Measurements from ENCODE around the gene KRT77.
"Not testable (repeated sequence)": the region's sequence is repeated elsewhere in the genome, so short reads cannot be mapped to it uniquely, and the experiment has no call there.

KRT77 gene

GRCh38 chr12:52703424-52703823 lies at the start of gene KRT77:
KRT77 (minus strand) TSS chr12:52703524; CDS start chr12:52703434, 90 bp downstream.
- no peak for DNase-seq

GRCh38 chr12:52752516-52752915 lies 49.2 kb upstream of the KRT77 start:
- no peak for DNase-seq

DNA sequence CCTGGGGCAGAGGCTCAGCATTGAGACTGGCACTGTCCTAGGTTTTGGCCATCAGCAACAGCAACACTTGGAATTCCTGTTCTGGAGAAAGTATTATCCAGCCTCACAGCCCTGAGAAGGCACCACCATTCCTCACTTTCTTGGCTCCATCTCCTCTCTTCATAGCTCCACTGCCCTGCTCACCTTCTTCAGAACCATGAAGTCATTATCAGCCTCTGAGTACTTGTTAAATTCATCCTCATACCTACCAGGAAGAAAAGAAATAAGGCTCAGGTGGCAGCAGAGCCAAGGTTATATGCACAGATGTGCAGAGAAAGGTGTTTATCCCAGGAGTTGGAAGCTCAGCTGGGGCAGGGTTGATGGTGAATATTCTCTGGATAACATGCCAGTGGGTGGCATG lies 48.5 kb upstream of the KRT77 start:
- no peak for DNase-seq

- not testable (repeated sequence) for DNase-seq
These were observed 47.2 kb upstream of the KRT77 start for GRCh38 chr12:52750532-52750931.

- no peak for DNase-seq
These were observed 46.5 kb upstream of the KRT77 start for GRCh38 chr12:52749827-52750226.

DNA sequence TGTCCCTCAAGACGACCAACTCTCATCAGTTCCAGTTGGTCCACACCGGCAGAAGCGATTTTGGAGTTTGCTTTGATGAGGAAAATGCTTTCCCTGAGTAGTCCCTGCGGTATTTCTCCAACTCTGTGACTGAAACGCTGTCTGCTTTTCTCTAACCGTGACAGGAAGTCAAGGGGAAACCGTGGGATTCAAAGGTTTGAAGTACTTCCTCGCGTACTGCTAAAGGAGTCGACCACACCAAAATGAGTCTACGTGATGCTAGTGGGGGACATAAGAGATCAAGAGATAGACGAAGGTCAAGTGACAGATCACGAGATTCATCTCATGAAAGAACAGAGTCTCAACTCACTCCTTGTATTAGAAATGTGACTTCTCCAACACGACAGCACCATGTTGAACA lies 45.3 kb upstream of the KRT77 start:
- DNase-seq = no peak

GRCh38 chr12:52745554-52745953 lies 42.2 kb upstream of the KRT77 start:
- no peak for DNase-seq

DNA sequence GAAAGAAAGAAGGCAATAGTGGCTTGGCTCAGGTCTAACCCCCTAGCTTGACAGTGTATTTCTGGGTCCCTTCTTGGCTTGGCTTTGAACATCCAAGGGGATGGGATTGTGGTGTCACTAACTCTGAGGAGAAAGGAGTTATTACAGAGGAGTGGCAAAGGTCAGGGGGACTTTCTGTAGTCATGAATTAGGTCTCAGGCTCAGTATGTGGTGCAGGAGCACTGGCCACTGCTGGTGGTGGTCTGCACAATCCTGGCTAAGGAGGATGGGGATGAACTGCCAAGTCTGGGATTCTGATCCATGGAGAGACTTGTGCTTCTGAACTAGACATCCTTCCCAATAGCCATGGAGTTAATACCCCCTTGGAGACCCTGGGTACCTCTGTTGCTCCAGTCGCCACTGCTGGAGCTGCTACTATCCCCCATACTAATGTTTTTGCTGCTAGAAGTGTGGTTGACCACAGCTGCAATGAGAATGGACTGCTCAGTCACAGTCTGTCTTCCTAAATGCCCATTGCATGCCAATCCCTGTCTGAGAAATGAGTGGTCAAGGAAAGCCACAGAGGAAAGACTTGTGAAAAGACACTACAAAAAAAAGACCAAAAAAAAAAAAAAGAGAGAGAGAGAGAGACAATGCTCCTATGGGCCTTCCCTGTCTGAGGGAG lies 41.3 kb upstream of the KRT77 start:
- no peak for DNase-seq

- DNase-seq = no peak
These were observed 39.6 kb upstream of the KRT77 start for GRCh38 chr12:52742822-52743457.

DNA sequence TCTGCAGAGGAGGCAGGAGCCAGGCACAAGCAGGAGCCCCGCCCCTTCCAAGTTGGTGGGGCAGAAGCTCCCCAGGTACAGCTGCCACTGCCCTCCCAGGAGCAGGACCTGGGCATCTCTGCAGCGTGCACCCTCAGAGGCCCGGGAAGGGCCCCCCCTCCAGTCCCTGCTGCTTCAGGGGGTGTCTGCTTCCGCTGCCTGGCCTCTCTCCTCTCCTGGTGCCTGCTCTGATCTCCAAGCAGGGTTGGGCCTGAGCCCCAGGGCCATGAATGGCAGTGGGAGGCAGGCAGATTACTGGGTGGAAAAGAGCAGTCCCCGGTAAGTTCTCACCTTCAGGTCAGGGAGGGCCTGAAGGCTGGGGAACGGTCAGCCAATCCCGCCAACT lies 38.9 kb upstream of the KRT77 start:
- no peak for DNase-seq

- no peak for DNase-seq
These were observed 38.3 kb upstream of the KRT77 start for GRCh38 chr12:52741375-52742195.

DNA sequence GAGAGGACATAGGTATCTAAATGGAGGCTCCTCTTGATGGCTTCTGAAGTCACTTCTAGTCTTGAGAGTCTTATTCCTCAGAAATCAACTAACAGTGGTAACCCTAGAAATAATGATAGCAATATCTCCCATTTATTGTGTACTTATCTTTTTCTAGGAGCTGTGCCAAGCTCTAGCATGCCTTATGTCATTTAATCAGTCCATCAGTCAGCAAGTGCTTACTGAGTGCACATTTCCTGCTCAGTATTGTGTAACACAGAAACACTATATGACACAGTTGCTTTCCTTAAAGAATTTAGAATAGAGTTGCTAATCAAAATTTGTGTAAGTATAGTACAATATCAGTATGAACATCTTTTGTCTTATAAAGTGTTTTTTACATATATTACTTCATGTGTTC lies 37.3 kb upstream of the KRT77 start:
- DNase-seq = peak; percentile 19

DNA sequence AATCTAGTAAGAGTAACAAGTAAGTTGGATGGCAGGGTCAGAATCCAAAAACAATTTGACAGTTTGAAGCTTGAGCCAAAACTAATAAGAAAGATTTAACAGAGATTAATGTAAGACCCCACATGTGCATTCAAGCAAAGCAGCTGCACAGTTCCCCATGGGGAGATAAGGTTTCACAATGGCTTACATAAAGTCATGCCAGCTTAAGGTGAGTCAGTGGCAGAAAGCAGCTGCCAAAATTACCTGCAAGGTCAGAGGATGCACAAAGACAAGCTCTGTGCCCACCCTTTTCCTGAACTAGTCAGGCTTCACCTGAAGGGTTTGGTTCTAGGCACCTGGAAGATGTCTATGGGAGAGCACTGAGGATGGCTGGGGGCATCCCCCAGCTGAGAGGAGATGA lies 36.6 kb upstream of the KRT77 start:
- no peak for DNase-seq

- no peak for DNase-seq
These were observed 32.7 kb upstream of the KRT77 start for GRCh38 chr12:52735816-52736632.

DNA sequence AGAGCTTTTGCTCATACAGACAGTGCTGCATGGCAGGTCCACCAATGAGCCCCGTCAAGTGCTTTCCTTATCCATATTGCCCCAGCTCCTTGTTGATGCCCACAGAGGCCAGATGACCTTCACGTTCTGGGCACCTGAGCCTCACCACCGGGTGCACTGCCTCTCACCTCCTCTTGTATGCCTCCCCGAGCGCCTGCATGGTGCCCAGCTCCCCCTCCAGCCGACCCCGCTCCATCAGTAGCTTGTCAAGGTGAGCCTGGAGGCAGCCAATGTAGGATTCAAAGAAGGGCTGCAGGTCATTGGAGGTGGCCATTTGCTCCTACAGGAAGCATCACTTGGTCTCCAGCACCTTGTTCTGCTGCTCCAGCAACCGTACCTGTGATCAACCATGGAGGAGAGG lies 31.8 kb upstream of the KRT77 start:
- DNase-seq = no peak

DNA sequence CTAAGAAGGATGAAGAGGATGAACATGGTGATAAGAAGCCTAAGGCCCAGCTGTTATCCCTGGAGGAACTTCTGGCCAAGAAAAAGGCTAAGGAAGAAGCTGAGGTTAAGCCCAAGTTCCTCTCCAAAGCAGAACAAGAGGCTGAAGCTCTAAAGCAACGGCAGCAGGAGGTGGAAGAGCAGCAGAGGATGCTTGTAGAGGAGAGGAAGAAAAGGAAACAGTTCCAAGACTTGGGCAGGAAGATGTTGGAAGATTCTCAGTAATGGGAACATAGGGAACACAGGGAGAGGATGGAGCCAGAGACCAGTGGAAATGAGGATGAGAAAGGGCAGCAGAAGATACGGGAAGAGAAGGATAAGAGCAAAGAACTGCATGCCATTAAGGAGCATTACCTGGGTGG lies 27.5 kb upstream of the KRT77 start:
- DNase-seq = no peak

GRCh38 chr12:52730383-52730782 lies 27.1 kb upstream of the KRT77 start:
- DNase-seq = no peak

DNA sequence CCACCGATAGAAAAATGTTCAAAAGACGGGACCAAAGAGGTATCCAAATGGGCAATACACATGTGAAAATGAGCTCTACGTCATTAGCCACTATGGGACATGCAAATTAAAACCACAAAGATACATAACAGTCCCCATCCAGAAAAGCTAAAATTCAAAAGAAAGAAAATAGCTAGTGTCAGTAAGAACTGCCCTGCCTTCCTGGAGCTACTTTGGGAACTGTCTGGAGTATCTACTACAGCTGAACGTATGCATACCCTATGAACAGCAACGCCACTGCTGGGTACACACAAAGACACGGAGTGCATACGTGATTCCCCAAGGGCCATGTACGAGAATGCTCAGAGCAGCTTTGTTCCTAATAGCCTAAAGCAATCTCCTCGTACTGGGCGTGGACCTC lies 25.8 kb upstream of the KRT77 start:
- no peak for DNase-seq

DNA sequence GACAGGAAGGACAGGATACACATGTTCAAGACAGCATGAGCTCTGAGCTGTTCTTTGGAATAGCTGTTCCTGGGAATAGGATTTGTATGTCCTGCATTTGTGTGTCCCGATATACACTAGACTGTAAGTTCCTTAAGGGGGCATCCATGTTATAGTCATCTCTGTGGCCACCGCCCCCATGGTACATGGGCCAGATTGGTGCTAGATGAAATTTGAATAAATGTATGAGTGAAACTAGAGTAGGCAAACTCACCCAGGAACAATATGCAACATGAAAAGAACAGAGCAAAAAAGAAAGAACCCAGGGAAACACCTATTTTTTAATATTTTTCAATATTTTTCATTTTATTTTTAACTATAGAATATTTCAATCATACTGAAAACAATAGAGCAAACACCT lies 25.1 kb upstream of the KRT77 start:
- no peak for DNase-seq

DNA sequence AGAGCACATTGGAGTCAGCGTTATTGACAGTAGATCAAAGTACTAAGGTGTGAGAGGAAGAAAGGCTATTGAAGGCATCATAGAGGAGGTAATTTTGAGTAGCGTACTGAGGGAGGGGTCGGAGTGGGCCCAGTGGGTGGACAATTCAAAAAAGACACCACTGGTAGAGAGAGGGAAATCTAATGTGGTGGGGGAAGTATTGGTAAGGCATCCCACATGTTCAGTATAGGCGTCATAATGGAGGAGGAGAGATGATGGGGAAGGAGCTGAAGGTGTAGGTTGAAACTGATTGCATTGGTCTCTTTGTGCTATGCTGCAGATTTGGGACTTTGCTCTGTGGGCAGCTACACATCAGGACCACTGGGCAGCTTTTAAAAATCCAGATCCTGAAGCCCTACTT lies 23.7 kb upstream of the KRT77 start:
- DNase-seq = no peak

DNA sequence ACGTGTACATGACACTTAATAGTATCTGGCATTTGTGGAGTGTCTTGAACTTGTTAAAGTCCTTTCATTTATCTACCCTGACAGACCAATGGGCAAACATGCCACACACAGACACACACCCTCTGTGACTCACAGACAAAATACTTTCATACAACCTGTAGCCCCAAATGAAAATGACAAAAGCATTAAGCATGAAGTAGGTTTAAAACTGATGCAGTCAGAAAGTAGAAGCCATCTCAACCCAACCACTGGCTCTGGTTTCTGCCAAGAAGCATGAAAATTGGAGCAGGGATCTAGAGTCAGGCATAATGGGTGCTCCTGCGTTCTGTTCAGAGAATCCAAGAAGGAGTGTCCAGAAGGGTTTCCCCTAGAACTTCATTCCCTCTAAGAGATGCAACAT lies 23.1 kb upstream of the KRT77 start:
- DNase-seq = no peak

GRCh38 chr12:52724384-52724783 lies 21.1 kb upstream of the KRT77 start:
- DNase-seq = no peak

- no peak for DNase-seq
These were observed 19.4 kb upstream of the KRT77 start for GRCh38 chr12:52722680-52723079.
